Measurements from ENCODE around the gene MEF2B.
"Not testable (repeated sequence)": the region's sequence is repeated elsewhere in the genome, so short reads cannot be mapped to it uniquely, and the experiment has no call there.

MEF2B gene

DNA sequence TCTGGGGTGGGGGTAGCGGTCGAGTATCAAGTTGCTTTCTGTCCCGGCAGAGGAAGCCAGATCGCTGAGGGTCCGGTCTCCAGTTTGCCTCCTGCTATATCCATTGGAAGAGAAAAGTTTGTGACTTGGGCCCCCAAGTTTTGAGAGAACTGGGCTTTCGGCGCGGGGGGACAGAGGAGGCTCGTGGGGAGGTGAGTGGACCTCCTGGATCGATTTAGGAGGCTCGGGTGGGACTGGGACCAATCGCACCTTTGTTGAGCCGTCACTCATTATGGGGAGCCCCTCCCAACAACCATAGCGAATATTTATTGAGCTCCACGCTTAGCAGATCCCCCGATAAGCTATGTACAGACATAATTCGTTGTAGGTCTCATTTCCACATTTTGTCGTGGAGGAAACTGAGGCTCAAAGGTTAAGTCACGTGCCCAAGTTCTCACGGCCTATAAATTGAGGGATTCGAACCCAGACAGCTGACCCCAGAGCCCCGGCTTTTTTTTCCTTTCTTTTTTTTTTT, 22.9 kb upstream of the MEF2B start:
- DNase-seq: no peak

- peak; percentile 99 for DNase-seq
Observed at GRCh38 chr19:19192078-19192882, 22.2 kb upstream of the MEF2B start, which contains the start of the genes BORCS8 and RFXANK. Gene BORCS8, minus strand, starts transcription at chr19:19192152. Its CDS starts 35 bp downstream, at chr19:19192117. Gene RFXANK, plus strand, starts transcription at chr19:19192258. Its CDS starts 1,689 bp downstream, at chr19:19193947.

GRCh38 chr19:19191768-19192077, 21.7 kb upstream of the MEF2B start:
- no peak for DNase-seq

DNA sequence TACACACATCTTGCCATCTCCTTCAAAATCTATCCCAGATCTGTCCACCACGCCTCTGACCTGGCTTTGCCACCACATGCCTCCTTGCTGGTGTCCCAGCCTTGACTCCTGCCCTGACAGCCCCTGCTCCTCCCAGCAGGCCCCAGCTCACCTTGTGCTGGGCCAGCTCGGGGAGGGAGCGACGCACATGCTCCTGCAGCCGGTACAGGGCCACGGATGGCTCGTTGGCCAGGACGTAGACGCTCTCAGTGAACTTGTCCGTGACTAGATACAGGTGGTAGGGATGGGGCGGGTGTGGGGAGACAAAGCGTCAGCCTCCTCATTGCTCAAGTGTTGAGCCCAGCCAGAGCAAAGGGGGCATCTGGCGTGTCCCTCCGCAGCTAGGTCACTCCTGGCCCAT, 16.7 kb upstream of the MEF2B start:
- no peak for DNase-seq

DNA sequence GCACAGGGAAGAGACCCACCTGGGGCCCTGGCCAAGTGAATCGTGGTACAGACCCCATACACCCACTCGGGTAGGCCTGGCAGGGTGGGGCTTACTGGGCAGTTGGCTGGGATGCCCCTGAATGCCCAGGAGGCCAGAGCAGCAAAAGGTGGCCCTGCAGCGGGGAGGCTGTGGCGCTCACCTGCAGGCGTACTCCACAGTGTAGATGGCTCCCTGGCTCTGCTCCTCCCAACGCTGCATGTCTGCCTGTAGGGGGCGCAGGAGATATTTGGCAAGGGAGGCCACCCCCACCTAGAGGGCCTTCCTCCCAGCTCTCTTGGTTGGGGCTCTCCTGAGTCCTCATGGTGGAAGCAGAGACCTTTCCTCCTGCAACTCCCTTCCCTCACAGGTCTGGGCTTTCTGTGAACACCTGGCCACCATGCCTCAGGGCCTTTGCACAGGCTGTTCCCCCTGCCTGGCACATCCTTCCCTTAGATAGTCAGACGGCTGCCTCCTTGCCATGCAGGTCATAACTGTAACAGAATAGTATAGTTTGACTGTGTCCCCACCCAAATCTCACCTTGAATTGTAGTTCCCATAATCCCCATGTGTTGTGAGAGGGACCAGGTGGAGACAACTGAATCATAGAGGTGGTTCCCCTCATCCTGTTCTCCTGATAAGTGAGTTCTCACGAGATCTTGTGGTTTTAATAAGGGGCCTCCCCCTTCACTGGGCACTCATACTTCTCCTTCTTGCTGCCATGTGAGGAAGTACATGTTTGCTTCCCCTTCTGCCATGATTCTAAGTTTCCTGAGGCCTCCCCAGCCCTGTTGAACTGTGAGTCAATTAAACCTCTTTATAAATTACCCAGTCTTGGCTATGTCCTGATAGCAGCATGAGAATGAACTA, 16.0 kb upstream of the MEF2B start:
- DNase-seq: peak; percentile 68

GRCh38 chr19:19181488-19181998, 11.5 kb upstream of the MEF2B start:
- DNase-seq: no peak

- no peak for DNase-seq
Observed at GRCh38 chr19:19179548-19180441, 9.7 kb upstream of the MEF2B start.

- no peak for DNase-seq
Observed at GRCh38 chr19:19176950-19177349, 6.9 kb upstream of the MEF2B start.

GRCh38 chr19:19173243-19173642, 3.2 kb upstream of the MEF2B start:
- DNase-seq: not testable (repeated sequence)

DNA sequence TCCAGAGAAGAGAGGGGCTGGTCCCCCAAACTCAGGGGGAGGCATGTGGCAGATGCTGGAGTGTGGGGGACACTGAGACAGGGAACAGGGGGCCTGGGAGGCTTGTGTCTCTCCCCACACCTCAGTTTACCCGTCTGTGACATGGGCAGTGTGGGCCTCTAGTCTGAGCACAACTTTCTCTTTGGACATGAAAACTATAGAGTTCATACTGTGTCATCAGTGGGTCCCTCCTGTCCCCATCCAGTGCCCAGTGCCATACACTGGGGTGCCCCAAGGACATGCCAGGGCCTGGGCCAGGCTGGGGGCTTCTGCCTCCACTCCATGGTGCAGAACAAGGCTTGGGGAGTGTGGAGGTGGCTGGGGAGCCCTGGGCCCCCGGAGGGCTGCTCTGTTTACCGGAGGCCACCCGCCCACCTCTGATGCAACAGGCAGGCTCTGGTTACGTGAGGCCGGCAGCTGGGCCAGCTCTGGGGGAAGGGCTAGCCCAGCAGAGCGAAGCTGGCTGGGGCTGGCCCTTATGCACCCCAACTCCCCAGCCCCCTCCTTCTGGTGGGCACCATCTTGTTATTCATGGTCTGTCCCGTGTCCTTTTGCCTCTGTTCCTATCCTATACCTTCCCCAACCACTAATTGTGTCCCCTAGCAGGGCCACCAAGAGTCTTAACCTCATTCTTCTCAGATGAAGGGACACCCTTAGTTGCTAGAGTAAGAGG, 1.9 kb upstream of the MEF2B start:
- no peak for DNase-seq

DNA sequence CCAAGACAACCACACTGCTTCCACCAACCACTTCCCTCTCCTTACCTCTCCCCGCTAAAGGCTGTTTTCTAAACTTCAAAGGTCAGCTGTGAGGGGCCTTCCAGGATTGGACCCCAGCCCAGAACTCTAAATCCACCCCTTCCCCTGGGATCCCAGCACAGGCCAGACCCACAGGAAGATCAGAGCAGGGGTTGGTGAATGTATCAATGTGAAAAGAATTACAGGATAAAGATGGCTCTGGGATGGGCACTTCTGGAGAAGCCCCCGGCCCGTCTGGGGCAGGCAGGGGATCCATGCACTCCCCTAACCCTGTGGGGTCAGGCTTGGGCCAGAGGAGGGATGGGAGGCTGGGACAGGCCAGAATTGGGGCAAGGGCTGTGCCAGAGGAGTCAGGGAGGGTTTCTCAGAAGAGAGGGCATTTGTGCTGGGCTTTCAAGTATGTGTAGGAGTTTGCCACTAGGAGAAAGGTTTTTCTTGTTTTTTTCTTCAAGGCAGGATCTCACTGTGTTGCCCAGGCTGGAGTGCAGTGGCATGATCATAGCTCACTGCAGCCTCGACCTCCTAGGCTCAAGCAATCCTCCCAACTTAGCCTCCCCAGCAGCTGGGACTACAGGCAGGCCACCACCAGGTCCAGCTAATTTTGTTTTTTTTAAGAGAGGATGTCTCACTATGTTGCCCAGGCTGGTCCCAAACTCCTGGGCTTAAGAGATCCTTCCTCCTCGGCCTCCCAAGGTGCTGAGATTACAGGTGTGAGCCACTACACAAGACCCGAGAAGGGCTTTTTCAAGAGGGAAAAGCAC, 1.0 kb upstream of the MEF2B start:
- DNase-seq: no peak

DNA sequence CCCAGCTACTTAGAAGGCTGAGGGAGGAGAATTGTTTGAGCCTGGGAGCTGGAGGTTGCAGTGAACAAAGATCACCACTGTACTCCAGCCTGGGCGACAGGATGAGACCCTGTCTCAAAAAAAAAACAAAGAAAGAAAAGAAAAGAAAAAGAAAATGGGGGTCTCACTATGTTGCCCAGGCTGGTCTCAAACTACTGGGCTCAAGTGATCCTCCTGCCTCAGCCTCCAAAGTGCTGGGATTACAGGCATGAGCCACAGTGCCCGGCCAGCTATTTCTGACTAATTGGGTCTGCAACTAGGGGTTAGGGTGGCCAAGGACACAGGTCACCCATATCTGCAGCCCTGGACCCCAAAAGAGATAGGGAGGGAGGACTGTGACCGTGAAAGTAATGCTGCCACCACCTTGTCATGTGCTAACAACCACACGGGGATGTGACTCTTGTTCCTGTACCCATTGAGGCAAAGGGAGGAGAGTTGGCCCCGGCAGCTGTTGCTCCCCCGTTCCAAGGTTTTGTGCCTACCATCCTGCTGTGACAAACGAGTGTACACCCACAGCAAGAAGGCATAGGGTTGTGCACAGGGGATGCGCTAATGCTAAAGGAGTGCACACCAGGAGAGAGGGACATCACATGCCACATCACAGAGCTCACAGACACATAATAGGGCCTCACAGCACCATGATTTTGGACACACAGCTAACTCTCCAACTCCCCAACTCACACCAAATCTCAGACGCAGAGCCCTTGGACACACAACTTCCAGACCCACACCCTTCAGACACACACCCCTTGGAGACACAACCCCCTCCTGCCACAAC, 619 bp downstream of the MEF2B start:
- DNase-seq: no peak

- DNase-seq: no peak
Observed at GRCh38 chr19:19167612-19168011, 2.5 kb downstream of the MEF2B start.

- DNase-seq: no peak
Observed at GRCh38 chr19:19165396-19165795, 4.7 kb downstream of the MEF2B start.

- DNase-seq: no peak
Observed at GRCh38 chr19:19162495-19162894, 7.6 kb downstream of the MEF2B start.

- no peak for DNase-seq
Observed at GRCh38 chr19:19160461-19161035, 9.5 kb downstream of the MEF2B start.

DNA sequence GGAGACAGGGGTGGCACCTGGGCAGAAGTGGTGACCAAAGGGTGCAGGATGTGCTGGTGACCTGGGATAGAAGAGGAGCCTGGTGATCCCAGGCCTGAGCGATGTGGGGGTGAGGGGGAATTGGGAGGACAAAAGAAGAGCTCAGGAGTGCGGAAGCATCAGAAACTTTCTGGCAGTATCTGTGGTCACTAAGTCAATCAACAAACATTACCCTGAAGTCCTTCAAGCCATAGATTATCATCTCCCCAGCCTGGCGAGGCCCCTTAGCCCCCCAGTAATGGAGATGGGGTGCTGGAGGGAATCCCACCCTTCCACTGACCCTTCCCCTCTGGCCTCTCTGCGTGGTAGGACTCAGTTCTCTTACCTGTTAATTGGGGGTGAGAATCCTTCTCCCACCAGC, 10.5 kb downstream of the MEF2B start:
- no peak for DNase-seq

DNA sequence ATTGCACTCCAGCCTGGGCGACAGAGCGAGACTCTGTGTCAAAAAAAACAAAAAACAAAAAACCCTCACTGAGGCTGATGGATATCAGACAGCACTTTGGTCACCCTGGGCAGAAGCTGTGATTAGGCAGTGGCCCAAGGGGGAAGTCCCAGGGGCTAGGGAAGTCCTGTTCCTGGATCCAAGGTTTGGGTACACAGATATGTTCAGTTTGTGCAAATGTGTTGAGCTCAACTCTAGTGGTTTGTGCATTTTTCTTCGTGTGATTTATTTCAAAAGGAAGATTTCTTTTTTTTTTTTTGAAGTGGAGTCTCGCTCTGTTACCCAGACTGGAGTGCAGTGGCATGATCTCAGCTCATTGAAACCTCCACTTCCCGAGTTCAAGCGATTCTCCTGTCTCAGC, 12.3 kb downstream of the MEF2B start:
- no peak for DNase-seq

- DNase-seq: no peak
Observed at GRCh38 chr19:19155495-19156219, 14.4 kb downstream of the MEF2B start.
